K562 (cell line): ENCODE data around the gene KCNE2.

ENCODE experiments used
- BDP1 ChIP-seq: IDR thresholded peaks from 3 replicates; pipeline ENCODE4 v1.6.1; 2011; ENCODE audit not compliant: insufficient read length, insufficient read depth
- BMI1 ChIP-seq: fragments of 150-350 bp; IDR thresholded peaks from 2 replicates; pipeline ENCODE4 v1.6.1; 2014; ENCODE audit warnings: low read length
- EHMT2 ChIP-seq: fragments of 450-650 bp; IDR thresholded peaks from 2 replicates; pipeline ENCODE4 v1.6.1; 2018; ENCODE audit warnings: antibody characterized with exemption
- EZH2 ChIP-seq: IDR thresholded peaks from 2 replicates; pipeline ENCODE4 v1.6.1; 2012; ENCODE audit warnings: low read depth, mild to moderate bottlenecking, inconsistent platforms, low read length, borderline replicate concordance
- FOXA3 ChIP-seq, 2 experiments: fragments of 450-650 bp in 1 of 2; sonication (generic) in 1 of 2; formaldehyde crosslinking; IDR thresholded peaks in 1 of 2; conservative IDR thresholded peaks in 1 of 2; 2 replicates each; pipeline versions ENCODE4 v1.4.0 to v1.8.0; 2020 to 2022; ENCODE audit warnings: mild to moderate bottlenecking in 2 of 2, missing genetic modification reagents in 1 of 2
- KLF13 ChIP-seq: fragments of 450-650 bp; IDR thresholded peaks from 2 replicates; pipeline ENCODE4 v1.6.1; 2016; ENCODE audit warnings: missing genetic modification characterization, low read depth, mild to moderate bottlenecking, missing compliant biosample characterization, moderate library complexity, borderline replicate concordance
- POLR2A ChIP-seq: fragments of 450-650 bp; conservative IDR thresholded peaks from 2 replicates; pipeline ENCODE4 v1.6.1; 2016
- SMAD3 ChIP-seq: fragments of 450-650 bp; formaldehyde crosslinking; conservative IDR thresholded peaks from 2 replicates; pipeline ENCODE4 v1.4.0; 2020; ENCODE audit warnings: mild to moderate bottlenecking
- ZNF449 ChIP-seq: fragments of 250-450 bp; sonication (Bioruptor Pico); IDR thresholded peaks from 2 replicates; pipeline ENCODE4 v1.8.0; 2022; ENCODE audit warnings: moderate library complexity, mild to moderate bottlenecking, inconsistent platforms
- ZNF740 ChIP-seq, 3 experiments: fragments of 200-800 bp in 1 of 3; sonication (Bioruptor generic) in 1 of 3; sonication (generic) in 1 of 3; formaldehyde crosslinking in 1 of 3; IDR thresholded peaks; 2 replicates each; pipeline versions ENCODE4 v1.6.1 to v1.8.0; 2016 to 2022; ENCODE audit warnings: mild to moderate bottlenecking in 2 of 3, missing compliant biosample characterization in 2 of 3, missing genetic modification characterization in 2 of 3, missing genetic modification reagents in 1 of 3
- TF ChIP-seq, protein P1 (sequence below): fragments of 450-650 bp; formaldehyde crosslinking; IDR thresholded peaks from 2 replicates; pipeline ENCODE4 v1.4.0; 2020; ENCODE audit warnings: mild to moderate bottlenecking, mixed read lengths
- TF ChIP-seq, protein P2 (sequence below), 3 experiments: IDR thresholded peaks in 2 of 3; conservative IDR thresholded peaks in 1 of 3; 2 replicates each; pipeline ENCODE4 v1.5.1; 2011 to 2012; ENCODE audit warnings: low read length in 3 of 3, mild to moderate bottlenecking in 3 of 3, control low read depth in 2 of 3, improper control_type of control experiment in 1 of 3, inconsistent platforms in 1 of 3, low read depth in 1 of 3, mixed read lengths in 1 of 3, moderate library complexity in 1 of 3; ENCODE audit not compliant: insufficient read depth in 2 of 3
- TF ChIP-seq, protein P3 (sequence below): fragments of 450-650 bp; formaldehyde crosslinking; IDR thresholded peaks from 2 replicates; pipeline ENCODE4 v1.4.0; 2022; ENCODE audit warnings: missing genetic modification characterization
- TF ChIP-seq, protein P4 (sequence below): fragments of 250-450 bp; sonication (Bioruptor Pico); IDR thresholded peaks from 2 replicates; pipeline ENCODE4 v1.5.0; 2021; ENCODE audit warnings: mild to moderate bottlenecking, borderline replicate concordance

- no peak for TF ChIP-seq BMI1
- no peak for TF ChIP-seq BDP1
- TF ChIP-seq EZH2 = no peak
- TF ChIP-seq KLF13 (tag) = no peak
- no peak for TF ChIP-seq SMAD3 (CRISPR knock-in tag)
- TF ChIP-seq, protein P1, sequence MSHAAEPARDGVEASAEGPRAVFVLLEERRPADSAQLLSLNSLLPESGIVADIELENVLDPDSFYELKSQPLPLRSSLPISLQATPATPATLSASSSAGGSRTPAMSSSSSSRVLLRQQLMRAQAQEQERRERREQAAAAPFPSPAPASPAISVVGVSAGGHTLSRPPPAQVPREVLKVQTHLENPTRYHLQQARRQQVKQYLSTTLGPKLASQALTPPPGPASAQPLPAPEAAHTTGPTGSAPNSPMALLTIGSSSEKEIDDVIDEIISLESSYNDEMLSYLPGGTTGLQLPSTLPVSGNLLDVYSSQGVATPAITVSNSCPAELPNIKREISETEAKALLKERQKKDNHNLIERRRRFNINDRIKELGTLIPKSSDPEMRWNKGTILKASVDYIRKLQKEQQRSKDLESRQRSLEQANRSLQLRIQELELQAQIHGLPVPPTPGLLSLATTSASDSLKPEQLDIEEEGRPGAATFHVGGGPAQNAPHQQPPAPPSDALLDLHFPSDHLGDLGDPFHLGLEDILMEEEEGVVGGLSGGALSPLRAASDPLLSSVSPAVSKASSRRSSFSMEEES = no peak
- TF ChIP-seq, protein P2, sequence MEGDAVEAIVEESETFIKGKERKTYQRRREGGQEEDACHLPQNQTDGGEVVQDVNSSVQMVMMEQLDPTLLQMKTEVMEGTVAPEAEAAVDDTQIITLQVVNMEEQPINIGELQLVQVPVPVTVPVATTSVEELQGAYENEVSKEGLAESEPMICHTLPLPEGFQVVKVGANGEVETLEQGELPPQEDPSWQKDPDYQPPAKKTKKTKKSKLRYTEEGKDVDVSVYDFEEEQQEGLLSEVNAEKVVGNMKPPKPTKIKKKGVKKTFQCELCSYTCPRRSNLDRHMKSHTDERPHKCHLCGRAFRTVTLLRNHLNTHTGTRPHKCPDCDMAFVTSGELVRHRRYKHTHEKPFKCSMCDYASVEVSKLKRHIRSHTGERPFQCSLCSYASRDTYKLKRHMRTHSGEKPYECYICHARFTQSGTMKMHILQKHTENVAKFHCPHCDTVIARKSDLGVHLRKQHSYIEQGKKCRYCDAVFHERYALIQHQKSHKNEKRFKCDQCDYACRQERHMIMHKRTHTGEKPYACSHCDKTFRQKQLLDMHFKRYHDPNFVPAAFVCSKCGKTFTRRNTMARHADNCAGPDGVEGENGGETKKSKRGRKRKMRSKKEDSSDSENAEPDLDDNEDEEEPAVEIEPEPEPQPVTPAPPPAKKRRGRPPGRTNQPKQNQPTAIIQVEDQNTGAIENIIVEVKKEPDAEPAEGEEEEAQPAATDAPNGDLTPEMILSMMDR (IDR thresholded peaks at IDR 0.05 in 2 of 3, conservative IDR thresholded peaks at IDR 0.05 in 1 of 3; ENCODE audit: insufficient read depth in 2 of 3, low read depth in 1 of 3, low read length in 3 of 3) = no peak
- TF ChIP-seq, protein P3, sequence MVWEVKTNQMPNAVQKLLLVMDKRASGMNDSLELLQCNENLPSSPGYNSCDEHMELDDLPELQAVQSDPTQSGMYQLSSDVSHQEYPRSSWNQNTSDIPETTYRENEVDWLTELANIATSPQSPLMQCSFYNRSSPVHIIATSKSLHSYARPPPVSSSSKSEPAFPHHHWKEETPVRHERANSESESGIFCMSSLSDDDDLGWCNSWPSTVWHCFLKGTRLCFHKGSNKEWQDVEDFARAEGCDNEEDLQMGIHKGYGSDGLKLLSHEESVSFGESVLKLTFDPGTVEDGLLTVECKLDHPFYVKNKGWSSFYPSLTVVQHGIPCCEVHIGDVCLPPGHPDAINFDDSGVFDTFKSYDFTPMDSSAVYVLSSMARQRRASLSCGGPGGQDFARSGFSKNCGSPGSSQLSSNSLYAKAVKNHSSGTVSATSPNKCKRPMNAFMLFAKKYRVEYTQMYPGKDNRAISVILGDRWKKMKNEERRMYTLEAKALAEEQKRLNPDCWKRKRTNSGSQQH (CRISPR knock-in tag) = no peak
- TF ChIP-seq ZNF740 (CRISPR knock-in tag; IDR thresholded peaks at IDR 0.05) = no peak
- TF ChIP-seq ZNF740 (tag; IDR thresholded peaks at IDR 0.05) = no peak
- TF ChIP-seq EHMT2 = no peak
- no peak for TF ChIP-seq FOXA3 (CRISPR knock-in tag; conservative IDR thresholded peaks at IDR 0.05 in 1 of 2, IDR thresholded peaks at IDR 0.05 in 1 of 2)
- TF ChIP-seq POLR2A = no peak
- TF ChIP-seq, protein P4, sequence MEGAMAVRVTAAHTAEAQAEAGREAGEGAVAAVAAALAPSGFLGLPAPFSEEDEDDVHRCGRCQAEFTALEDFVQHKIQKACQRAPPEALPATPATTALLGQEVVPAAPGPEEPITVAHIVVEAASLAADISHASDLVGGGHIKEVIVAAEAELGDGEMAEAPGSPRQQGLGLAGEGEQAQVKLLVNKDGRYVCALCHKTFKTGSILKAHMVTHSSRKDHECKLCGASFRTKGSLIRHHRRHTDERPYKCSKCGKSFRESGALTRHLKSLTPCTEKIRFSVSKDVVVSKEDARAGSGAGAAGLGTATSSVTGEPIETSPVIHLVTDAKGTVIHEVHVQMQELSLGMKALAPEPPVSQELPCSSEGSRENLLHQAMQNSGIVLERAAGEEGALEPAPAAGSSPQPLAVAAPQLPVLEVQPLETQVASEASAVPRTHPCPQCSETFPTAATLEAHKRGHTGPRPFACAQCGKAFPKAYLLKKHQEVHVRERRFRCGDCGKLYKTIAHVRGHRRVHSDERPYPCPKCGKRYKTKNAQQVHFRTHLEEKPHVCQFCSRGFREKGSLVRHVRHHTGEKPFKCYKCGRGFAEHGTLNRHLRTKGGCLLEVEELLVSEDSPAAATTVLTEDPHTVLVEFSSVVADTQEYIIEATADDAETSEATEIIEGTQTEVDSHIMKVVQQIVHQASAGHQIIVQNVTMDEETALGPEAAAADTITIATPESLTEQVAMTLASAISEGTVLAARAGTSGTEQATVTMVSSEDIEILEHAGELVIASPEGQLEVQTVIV (CRISPR knock-in tag) = no peak
- no peak for TF ChIP-seq ZNF449 (CRISPR knock-in tag)
Observed at GRCh38 chr21:34365809-34366208, 2.0 kb downstream of the KCNE2 start.
